Measurements from ENCODE around the gene KRT36.

The KRT36 gene

DNA sequence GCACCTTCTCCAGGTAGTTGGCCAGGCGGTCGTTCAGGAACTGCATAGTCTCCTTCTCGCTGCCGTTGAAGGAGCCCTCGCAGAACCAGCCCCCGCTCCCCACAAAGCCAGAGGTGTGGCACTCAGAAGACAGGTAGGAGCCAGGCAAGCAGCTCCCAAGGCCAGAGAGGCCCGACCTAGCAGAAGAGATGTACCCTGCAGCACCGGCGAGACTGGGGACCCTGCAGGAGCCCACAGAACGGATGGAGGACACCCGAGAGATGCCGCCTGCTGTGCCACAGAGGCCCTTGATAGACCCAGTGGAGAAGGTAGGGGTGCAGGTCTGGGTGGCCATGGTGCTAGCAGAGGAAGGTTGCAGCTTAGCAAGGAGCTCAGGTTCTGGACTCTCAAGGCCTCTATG, at the start of gene KRT36:
KRT36 (minus strand) TSS at position 380 of the 400 bp plus-strand sequence; CDS start at position 334, 46 bp downstream.
- no peak for DNase-seq (ENCODE audit: low read depth, low spot score)

DNA sequence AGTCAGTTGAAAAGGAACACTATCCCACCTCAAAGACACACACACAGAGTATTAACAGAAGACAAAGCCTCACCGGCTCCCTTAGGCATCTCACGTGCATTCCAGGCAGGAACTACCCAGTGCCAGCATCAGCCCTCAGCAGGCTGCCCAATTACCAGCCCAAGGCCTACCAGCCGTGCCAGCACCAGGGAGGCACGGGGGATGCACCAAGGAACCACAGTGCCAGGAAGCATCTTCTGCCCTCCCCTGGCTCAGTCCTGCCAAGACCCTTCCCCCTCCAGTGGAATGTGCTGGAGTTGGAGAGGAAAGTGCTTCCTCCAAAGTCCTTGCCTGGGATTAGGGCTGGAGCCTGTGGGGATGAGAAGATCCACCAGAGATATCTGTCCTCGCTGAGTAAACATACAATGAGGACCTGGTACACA, 49.4 kb upstream of the KRT36 start:
- DNase-seq (ENCODE audit: low read depth, low spot score): no peak

- no peak for DNase-seq (ENCODE audit: low read depth, low spot score)
Observed at GRCh38 chr17:41538565-41538991, 48.9 kb upstream of the KRT36 start.

- no peak for DNase-seq (ENCODE audit: low read depth, low spot score)
Observed at GRCh38 chr17:41537990-41538389, 48.3 kb upstream of the KRT36 start.

GRCh38 chr17:41537614-41537954, 47.9 kb upstream of the KRT36 start:
- DNase-seq (ENCODE audit: low read depth, low spot score): no peak

- DNase-seq (ENCODE audit: low read depth, low spot score): no peak
Observed at GRCh38 chr17:41536741-41537613, 47.3 kb upstream of the KRT36 start.

DNA sequence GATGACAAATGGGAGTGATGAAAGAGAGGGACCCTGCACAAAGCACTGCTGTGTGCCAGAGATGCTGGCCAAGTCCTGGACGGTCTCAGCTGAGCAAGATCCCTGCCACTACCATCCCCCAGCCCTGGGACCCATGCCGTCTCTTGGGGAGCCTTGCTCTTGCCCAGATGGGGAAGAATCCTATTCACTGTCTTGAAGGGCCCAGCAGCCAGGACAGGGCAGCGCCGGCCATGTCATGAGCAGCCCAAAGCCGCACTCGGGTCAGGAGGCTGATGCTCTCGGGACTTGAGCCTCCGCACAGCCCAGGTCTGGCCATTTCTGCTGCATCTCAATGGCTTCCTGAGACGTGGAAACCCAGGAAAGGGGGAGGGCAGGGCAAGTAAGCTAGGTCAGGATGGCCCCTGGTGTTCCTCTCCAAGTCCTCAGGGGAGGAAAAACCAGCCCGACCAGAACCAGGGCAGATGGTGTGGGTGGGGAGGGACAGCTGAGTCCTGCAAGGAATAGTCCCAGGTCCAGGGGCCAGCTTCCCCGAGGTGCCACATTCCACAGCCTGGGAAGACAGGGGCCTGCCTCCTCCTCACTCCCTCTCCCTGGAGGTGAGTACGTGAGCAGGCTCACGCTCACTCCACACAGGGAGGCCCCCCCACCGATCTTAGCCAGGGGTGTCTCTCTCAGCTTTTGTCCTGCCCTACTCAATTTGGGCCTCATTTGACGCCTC, 46.2 kb upstream of the KRT36 start:
- DNase-seq (ENCODE audit: low read depth, low spot score): no peak

DNA sequence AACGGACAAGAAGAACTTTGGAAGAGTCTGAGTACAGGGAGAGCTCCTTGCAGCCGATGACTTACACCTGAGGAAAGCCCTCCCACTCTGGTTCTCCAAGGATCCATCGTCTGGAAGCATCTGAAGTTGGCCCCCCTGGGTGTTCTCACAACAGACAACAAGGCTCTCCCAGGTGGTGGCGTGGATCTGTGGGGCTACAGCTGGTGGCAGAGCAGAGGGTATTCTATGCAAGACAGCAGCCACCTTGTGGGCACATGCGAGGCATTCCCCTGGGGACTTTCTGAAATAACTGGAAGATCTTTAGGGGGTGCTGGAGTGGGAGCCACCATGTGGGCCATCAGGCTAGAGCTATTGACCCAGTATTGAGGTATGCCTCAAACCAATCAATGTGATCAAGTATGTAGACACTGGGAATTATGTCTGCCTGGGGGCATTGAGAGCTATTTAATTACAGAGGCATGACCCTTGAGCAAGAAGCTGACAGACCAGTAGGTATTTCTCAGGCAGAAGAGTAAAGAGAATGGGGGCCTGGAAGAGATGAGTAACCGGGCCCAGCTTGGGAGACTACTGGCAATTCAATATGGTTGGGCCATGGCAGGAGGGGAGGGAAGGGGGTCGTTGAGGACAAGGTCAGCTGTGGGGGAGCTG, 45.3 kb upstream of the KRT36 start:
- DNase-seq (ENCODE audit: low read depth, low spot score): no peak

GRCh38 chr17:41533613-41534012, 43.9 kb upstream of the KRT36 start:
- no peak for DNase-seq (ENCODE audit: low read depth, low spot score)

GRCh38 chr17:41532947-41533570, 43.3 kb upstream of the KRT36 start:
- no peak for DNase-seq (ENCODE audit: low read depth, low spot score)

DNA sequence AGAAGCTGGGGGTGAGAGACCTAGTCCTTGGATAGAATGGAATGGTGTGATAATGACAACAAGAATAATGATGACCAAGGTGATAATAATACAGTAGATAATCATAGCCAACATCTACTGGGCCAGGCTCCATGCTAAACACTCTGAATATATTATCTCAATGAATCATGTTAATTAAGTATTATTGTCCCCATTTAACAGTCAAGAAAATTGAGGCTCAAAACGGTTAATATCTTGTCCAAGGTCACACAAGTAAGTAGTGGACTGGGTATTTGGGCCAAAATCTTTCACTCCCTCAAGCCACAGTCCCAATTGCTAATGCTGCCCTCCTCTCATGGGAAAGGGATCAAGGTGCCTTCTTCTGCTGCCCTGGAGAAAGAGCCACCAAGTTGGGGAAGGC, 42.3 kb upstream of the KRT36 start:
- no peak for DNase-seq (ENCODE audit: low read depth, low spot score)

- DNase-seq (ENCODE audit: low read depth, low spot score): no peak
Observed at GRCh38 chr17:41530062-41531048, 40.6 kb upstream of the KRT36 start.

GRCh38 chr17:41529491-41529915, 39.8 kb upstream of the KRT36 start:
- no peak for DNase-seq (ENCODE audit: low read depth, low spot score)

DNA sequence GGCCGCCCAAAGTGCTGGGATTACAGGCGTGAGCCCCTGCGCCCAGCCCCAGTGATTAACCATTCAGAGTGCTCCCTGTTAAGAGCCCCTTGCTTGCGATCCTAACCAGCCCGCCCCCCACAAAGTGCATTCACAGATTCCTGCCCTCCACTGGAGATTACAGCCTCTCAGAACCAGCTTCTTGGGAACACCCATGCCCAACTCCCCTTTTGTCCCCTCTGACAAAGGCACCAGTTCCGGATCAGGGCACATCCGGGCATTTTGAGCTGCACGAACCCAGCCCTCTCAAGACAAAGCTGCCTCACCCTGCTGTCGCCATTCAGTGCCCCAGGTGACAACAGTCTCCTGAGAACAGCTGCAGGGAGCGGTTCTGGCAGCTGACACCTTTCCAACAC, 39.2 kb upstream of the KRT36 start:
- no peak for DNase-seq (ENCODE audit: low read depth, low spot score)

GRCh38 chr17:41527063-41528023, 37.6 kb upstream of the KRT36 start:
- DNase-seq (ENCODE audit: low read depth, low spot score): no peak

DNA sequence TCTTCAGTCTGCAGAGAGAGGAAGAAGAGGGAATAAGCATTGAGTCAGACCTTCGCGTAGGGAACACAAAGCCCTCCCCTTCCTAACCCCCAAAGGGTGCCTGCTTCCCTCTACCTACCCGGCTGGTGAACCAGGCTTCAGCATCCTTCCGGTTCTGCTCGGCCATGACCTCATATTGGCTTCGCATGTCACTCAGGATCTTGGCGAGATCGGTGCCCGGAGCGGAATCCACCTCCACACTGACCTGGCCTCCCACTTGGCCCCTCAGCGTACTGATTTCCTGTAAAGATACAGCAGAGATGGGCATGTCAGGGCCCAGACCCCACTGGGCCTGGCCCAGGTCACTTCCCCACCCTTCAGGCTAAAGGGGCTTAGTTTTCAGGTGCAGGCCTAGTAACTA, 34.6 kb upstream of the KRT36 start:
- no peak for DNase-seq (ENCODE audit: low read depth, low spot score)

DNA sequence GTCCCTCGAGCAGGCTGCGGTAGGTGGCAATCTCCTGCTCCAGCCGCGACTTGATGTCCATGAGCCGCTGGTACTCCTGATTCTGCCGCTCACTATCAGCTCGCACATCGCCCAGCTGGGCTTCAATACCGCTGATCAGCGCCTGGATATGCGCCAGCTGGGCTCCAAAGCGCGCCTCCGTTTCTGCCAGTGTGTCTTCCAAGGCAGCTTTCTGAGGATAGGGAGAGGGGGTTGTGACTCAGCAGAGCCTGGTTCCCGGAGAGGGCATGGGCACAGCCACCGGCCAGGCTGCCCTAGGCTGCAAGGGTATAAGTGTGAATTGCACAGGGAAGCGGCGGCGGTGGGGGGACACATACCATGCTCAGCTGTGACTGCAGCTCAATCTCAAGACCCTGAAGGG, 34.1 kb upstream of the KRT36 start:
- DNase-seq (ENCODE audit: low read depth, low spot score): no peak

GRCh38 chr17:41523225-41523593, 33.5 kb upstream of the KRT36 start:
- no peak for DNase-seq (ENCODE audit: low read depth, low spot score)

Data from activated CD4-positive, CD25-positive, alpha-beta regulatory T cell treated with anti-CD3 and anti-CD28 coated beads, Interleukin-2, amount 50 U/mL, for 16 hours (primary cell).